HFFc6 (cell line): Measurements from ENCODE around the gene MYLK. TPM values are rescaled to one million over a fixed set of nuclear protein-coding genes. Genes with fewer than 3 reads are reported as not detected.

ENCODE experiments used
- DNase-seq: peaks from one replicate; pipeline ENCODE4 v3.0.0-alpha.2; 2018
- H3K27ac Mint-ChIP-seq: 2 replicates; pipeline ENCODE4 v1.8.0; 2020; ENCODE audit warnings: mild to moderate bottlenecking, mixed read lengths
- H3K27me3 Mint-ChIP-seq: 2 replicates; pipeline ENCODE4 v1.8.0; 2021; ENCODE audit warnings: mild to moderate bottlenecking, moderate library complexity, mixed read lengths; ENCODE audit not compliant: insufficient read depth
- H3K36me3 Mint-ChIP-seq: 2 replicates; pipeline ENCODE4 v1.8.0; 2021; ENCODE audit warnings: low read depth, mixed read lengths
- H3K4me1 Mint-ChIP-seq: 2 replicates; pipeline ENCODE4 v1.8.0; 2020; ENCODE audit warnings: low read depth, mixed read lengths
- H3K4me3 Mint-ChIP-seq: 2 replicates; pipeline ENCODE4 v1.8.0; 2020; ENCODE audit warnings: mild to moderate bottlenecking, moderate library complexity, mixed read lengths
- H3K9me3 Mint-ChIP-seq: 2 replicates; pipeline ENCODE4 v1.8.0; 2020; ENCODE audit warnings: mild to moderate bottlenecking, mixed read lengths
- total RNA-seq, 6 experiments: library from RNA; stranded (reverse); fragmentation: NEBNext Ultra II Directional; extraction: Animal tissue kit (Norgen Biotek cat#: 25700); gene quantifications; 2 replicates in 1 of 6; 3 replicates in 5 of 6; pipeline ENCODE4 v1.2.3, GENCODE V29; 2021
- TF ChIP-seq, protein P1 (sequence below): fragments of 200-600 bp; sonication (generic); IDR thresholded peaks from 2 replicates; pipeline ENCODE4 v1.5.0; 2021; ENCODE audit warnings: antibody characterized with exemption, mild to moderate bottlenecking

MYLK gene
- total RNA-seq, 6 experiments from 2014 or later: 296 to 431 (median 335) TPM

GRCh38 chr3:123595396-123596180, 288.5 kb downstream of the MYLK start:
- Mint-ChIP-seq H3K27ac (no peak overlapping the region), H3K36me3 (peaks cover 50% of the 10 kb centered on the region), H3K27me3 (peaks cover 3% of the 10 kb centered on the region; the same call in 1 of the 2 replicates), H3K4me1 (peaks cover 30% of the 10 kb centered on the region), H3K9me3 (peaks cover 9% of the 10 kb centered on the region), H3K4me3 (no peak overlapping the region)
- DNase-seq: no peak
- TF ChIP-seq, protein P1, sequence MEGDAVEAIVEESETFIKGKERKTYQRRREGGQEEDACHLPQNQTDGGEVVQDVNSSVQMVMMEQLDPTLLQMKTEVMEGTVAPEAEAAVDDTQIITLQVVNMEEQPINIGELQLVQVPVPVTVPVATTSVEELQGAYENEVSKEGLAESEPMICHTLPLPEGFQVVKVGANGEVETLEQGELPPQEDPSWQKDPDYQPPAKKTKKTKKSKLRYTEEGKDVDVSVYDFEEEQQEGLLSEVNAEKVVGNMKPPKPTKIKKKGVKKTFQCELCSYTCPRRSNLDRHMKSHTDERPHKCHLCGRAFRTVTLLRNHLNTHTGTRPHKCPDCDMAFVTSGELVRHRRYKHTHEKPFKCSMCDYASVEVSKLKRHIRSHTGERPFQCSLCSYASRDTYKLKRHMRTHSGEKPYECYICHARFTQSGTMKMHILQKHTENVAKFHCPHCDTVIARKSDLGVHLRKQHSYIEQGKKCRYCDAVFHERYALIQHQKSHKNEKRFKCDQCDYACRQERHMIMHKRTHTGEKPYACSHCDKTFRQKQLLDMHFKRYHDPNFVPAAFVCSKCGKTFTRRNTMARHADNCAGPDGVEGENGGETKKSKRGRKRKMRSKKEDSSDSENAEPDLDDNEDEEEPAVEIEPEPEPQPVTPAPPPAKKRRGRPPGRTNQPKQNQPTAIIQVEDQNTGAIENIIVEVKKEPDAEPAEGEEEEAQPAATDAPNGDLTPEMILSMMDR: no peak

DNA sequence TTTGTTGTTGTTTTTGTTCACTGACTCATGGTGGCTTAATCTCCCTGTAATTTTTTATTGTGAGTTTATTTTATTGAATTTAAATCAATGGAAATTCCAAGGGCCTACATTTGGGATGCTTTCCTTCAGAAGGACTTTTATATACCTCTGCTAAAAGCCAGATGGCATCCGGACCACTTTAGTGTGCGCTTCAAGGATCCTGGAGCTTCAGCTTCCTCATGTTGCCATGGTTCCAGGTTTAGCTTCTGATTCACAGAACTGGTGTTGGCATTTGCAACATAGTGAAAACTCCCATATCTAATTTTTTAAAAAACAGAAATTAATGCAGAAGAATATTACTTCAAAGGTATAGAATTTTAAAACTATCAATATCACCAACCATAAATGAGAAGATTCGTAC, 290.8 kb downstream of the MYLK start:
- Mint-ChIP-seq H3K4me3 (no peak overlapping the region), H3K36me3 (peaks cover 50% of the 10 kb centered on the region), H3K9me3 (peaks cover 18% of the 10 kb centered on the region), H3K4me1 (peaks cover 18% of the 10 kb centered on the region), H3K27ac (no peak overlapping the region), H3K27me3 (no peaks in the 10 kb centered on the region; the same call in 1 of the 2 replicates)
- DNase-seq: no peak
- TF ChIP-seq, protein P1: no peak

- H3K27ac Mint-ChIP-seq: no peak overlapping the region
Observed at GRCh38 chr3:123590685-123591450, 293.3 kb downstream of the MYLK start.

DNA sequence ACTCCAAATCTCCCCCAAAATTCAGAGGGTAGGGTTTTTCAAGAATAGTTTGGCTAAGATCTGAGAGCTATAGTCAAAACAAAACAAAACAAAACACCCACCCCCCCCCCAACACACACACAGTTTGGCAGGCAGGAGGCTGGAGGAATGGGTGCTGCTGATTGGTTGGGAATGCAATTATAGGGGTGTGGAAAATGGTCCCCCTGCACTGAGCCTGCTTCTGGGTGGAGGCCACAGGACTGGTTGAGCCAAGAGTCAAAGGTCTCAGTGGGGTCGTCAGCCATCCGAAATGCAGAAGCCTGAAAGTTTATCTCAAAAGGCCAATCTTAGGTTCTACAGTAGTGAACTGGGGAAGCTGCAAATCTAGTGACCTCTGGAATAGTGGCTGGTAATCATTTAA, 296.7 kb downstream of the MYLK start:
- Mint-ChIP-seq H3K36me3 (peaks cover 48% of the 10 kb centered on the region), H3K4me3 (no peak overlapping the region; the same call in 1 of the 2 replicates), H3K27me3 (peaks cover 2% of the 10 kb centered on the region; the same call in 1 of the 2 replicates), H3K27ac (no peak overlapping the region; the same call in 1 of the 2 replicates), H3K9me3 (peaks cover 26% of the 10 kb centered on the region), H3K4me1 (peaks cover 18% of the 10 kb centered on the region)
- DNase-seq: no peak
- TF ChIP-seq, protein P1: no peak

More at GRCh38 chr3:123590685-123591450, 293.3 kb downstream of the MYLK start:
- H3K27me3 Mint-ChIP-seq: no peaks in the 10 kb centered on the region; the same call in 1 of the 2 replicates
- H3K4me3 Mint-ChIP-seq: no peak overlapping the region; the same call in 1 of the 2 replicates
- peaks cover 26% of the 10 kb centered on the region for H3K9me3 Mint-ChIP-seq
- TF ChIP-seq, protein P1: no peak
- H3K36me3 Mint-ChIP-seq: peaks cover 56% of the 10 kb centered on the region
- H3K4me1 Mint-ChIP-seq: no peaks in the 10 kb centered on the region
- DNase-seq: no peak

DNA sequence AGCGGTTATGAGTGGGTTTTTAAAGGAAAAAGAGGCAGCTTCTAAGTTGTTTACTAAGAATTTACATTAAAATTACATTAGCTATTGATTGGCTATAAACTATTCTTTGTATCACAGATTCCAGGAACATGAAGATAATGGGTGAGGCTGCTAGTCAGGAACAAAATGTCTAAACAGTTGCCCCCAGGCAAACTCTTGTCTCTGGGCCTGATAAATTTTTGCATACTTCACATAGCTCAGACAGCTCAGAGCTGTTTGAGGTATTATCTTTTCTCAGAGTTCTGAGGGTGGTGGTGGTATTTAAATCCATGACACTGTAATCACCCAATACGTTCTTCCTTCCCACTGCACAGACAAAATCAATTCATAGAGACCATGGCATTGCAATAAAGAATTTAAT, 297.2 kb downstream of the MYLK start:
- H3K4me3 Mint-ChIP-seq: no peak overlapping the region; the same call in 1 of the 2 replicates
- peaks cover 45% of the 10 kb centered on the region for H3K36me3 Mint-ChIP-seq

More for the DNA sequence above, 297.2 kb downstream of the MYLK start:
- Mint-ChIP-seq H3K27ac (no peak overlapping the region; the same call in 1 of the 2 replicates), H3K27me3 (peaks cover 2% of the 10 kb centered on the region; the same call in 1 of the 2 replicates), H3K9me3 (peaks cover 26% of the 10 kb centered on the region), H3K4me1 (peaks cover 23% of the 10 kb centered on the region)
- DNase-seq: peak; percentile 88
- TF ChIP-seq, protein P1: no peak
